ENCODE results near the gene TTC29.

GRCh38 chr4:146932116-146932515 is 13.5 kb downstream of the TTC29 start:
- TF ChIP-seq REST (IDR thresholded peaks at IDR 0.05; ENCODE audit: borderline replicate concordance) (no peak), REST (CRISPR knock-in tag; IDR thresholded peaks at IDR 0.05; ENCODE audit: low read depth) (no peak), ETV6 (IDR thresholded peaks at IDR 0.05; ENCODE audit: borderline replicate concordance in 1 of 2, low read depth in 2 of 2, low read length in 1 of 2) (no peak), ETV6 (CRISPR knock-in tag; IDR thresholded peaks at IDR 0.05; ENCODE audit: borderline replicate concordance) (no peak), TOE1 (IDR thresholded peaks at IDR 0.05; ENCODE audit: borderline replicate concordance) (no peak), TOE1 (CRISPR knock-in tag; IDR thresholded peaks at IDR 0.05; ENCODE audit: borderline replicate concordance, low read depth) (no peak), NR1H2 (CRISPR knock-in tag; IDR thresholded peaks at IDR 0.05) (no peak), CHD1 (IDR thresholded peaks at IDR 0.05; ENCODE audit: low read length) (no peak), KAT8 (IDR thresholded peaks at IDR 0.05; ENCODE audit: low read depth) (no peak), PHF20 (IDR thresholded peaks at IDR 0.05; ENCODE audit: partially characterized antibody) (no peak), SP2 (IDR thresholded peaks at IDR 0.05; ENCODE audit: extremely low read depth, low read depth, low read length, poor library complexity, severe bottlenecking) (no peak), CTCF (IDR thresholded peaks at IDR 0.05 in 2 of 3, conservative IDR thresholded peaks at IDR 0.05 in 1 of 3; ENCODE audit: insufficient read depth in 2 of 3, low read depth in 1 of 3, low read length in 3 of 3) (no peak), SAFB2 (IDR thresholded peaks at IDR 0.05; ENCODE audit: borderline replicate concordance, low read depth, low read length, severe bottlenecking) (no peak), CHD2 (IDR thresholded peaks at IDR 0.05; ENCODE audit: low read depth, low read length) (no peak)
